ENCODE measurements around the gene LYST. TPM values are rescaled to one million over a fixed set of nuclear protein-coding genes. Genes with fewer than 3 reads are reported as not detected.
"Not testable (repeated sequence)": the region's sequence is repeated elsewhere in the genome, so short reads cannot be mapped to it uniquely, and the experiment has no call there.

Gene LYST
- 11.1 and 11.9 TPM in 2 replicates for total RNA-seq (2022)
- Bru-seq, nascent RNA, result percentile 54 among the genes with signal in this experiment
- percentile 51 among the genes with signal in this experiment for BruChase-seq, experiment 1, labeled RNA remaining after a 6-hour chase
- percentile 53 among the genes with signal in this experiment for BruChase-seq, experiment 2, labeled RNA remaining after a 2-hour chase
- long read RNA-seq, partial matches to known transcripts, result 4 of 10 reads
- long read RNA-seq, other reads (novel, unspliced or antisense), result 6 of 10 reads

DNA sequence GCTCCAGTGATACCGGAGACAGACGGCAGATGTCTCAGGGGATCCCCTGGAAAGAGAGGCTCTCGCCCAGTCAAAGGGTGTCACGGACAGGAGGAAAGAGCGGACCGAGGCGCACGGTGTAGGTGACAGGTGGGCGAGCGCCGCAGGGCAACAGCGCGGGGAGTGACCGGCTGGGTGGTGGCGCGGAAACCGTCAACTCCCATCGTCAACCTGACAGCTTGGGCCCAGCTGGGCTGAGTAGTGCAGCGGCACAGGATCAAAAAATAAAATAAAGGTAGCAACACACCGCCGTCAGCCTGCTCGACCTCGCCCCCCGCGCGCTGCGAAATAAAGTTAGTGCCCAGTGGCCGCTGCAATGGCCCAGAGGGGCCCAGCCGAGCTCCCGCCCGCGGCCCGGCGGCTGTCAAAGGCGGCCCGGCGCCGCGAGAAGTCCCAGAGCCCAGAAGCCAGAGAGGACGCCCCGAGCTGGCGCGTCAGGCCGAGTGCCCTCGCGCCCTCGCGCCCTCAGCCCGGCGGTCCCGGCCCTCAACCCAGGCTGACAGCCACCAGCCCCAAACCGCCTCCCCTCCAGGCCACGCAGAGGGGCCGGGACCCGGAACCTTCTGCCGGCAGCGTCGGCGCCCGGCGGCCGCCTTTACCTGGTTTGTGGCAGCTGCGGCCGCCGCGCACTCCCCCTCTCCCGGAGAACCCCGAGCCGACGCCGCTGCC, at the start of gene LYST:
TSS of gene LYST (minus strand) at position 702 of the 708 bp plus-strand sequence. CDS start 36,489 bp downstream, outside the sequence.
- Mint-ChIP-seq H3K9me3 (ENCODE audit: low read depth, unreplicated experiment) (no peaks in the 10 kb centered on the region), H3K4me3 (ENCODE audit: low read depth, unreplicated experiment) (peak within 1 kb of the TSS; percentile 92), H3K27ac (ENCODE audit: unreplicated experiment) (peak within 1 kb of the TSS; percentile 78), H3K27me3 (ENCODE audit: unreplicated experiment) (no peaks in the 10 kb centered on the region), H3K36me3 (ENCODE audit: insufficient read depth, unreplicated experiment) (peaks cover 19% of the 10 kb centered on the region), H3K4me1 (ENCODE audit: low read depth, unreplicated experiment) (peaks cover 13% of the 10 kb centered on the region)
- DNase-seq, result peak; percentile 58
- no TSS peak for BruUV-seq (replicated peaks)
- TF ChIP-seq, protein P1, sequence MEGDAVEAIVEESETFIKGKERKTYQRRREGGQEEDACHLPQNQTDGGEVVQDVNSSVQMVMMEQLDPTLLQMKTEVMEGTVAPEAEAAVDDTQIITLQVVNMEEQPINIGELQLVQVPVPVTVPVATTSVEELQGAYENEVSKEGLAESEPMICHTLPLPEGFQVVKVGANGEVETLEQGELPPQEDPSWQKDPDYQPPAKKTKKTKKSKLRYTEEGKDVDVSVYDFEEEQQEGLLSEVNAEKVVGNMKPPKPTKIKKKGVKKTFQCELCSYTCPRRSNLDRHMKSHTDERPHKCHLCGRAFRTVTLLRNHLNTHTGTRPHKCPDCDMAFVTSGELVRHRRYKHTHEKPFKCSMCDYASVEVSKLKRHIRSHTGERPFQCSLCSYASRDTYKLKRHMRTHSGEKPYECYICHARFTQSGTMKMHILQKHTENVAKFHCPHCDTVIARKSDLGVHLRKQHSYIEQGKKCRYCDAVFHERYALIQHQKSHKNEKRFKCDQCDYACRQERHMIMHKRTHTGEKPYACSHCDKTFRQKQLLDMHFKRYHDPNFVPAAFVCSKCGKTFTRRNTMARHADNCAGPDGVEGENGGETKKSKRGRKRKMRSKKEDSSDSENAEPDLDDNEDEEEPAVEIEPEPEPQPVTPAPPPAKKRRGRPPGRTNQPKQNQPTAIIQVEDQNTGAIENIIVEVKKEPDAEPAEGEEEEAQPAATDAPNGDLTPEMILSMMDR (IDR thresholded peaks at IDR 0.05; ENCODE audit: unreplicated experiment), result peak; percentile 42
- intact Hi-C loops (cut with micrococcal nuclease; ENCODE audit: unreplicated experiment), result loop anchor here (2.0 kb wide), 1 partner anchor 42 kb away; no protein-coding TSS in a partner anchor
- CTCF ChIA-PET, result interaction anchor here (0.6 to 2.9 kb wide), 5 partner anchors 23 to 105 kb away, joined by 4 to 28 read pairs (median 5); no protein-coding TSS in a partner anchor

DNA sequence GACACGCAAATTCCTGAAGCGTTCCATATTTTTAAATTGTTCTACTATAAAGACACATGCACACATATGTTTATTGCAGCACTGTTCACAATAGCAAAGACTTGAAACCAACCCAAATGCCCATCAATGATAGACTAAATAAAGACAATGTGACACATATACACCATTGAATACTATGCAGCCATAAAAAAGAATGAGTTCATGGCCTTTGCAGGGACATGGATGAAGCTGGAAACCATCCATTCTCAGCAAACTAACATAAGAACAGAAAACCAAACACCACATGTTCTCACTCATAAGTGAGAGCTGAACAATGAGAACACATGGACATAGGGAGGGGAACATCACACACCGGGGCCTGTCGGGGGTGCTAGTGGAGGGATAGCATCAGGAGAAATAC, 48.8 kb upstream of the LYST start:
- H3K4me3 Mint-ChIP-seq (ENCODE audit: low read depth, unreplicated experiment); intact Hi-C loops (cut with micrococcal nuclease; ENCODE audit: unreplicated experiment); BruUV-seq (replicated peaks); CTCF ChIA-PET; H3K9me3 Mint-ChIP-seq (ENCODE audit: low read depth, unreplicated experiment); H3K27ac Mint-ChIP-seq (ENCODE audit: unreplicated experiment); DNase-seq; H3K27me3 Mint-ChIP-seq (ENCODE audit: unreplicated experiment); H3K36me3 Mint-ChIP-seq (ENCODE audit: insufficient read depth, unreplicated experiment): not testable (repeated sequence)
- peaks cover 47% of the 10 kb centered on the region for H3K4me1 Mint-ChIP-seq (ENCODE audit: low read depth, unreplicated experiment)

DNA sequence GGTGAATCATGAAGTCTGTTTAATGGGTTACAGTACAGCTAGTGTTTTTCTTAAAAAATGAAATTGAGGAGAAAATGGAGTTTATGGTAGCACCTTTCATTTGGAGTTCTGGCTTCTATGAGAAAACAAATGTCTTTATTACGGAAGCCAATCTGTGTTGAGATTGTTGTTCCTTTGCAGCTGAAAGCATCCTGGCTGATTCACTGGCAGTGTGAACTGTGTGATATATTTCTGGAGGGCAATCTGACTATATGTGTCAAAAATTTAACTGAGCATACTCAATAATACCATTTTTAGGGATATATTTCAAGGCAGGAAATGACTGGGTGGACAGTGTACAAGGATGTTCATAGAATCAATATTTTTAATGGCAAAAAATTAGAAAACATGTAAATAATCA, 46.6 kb upstream of the LYST start:
- intact Hi-C loops (cut with micrococcal nuclease; ENCODE audit: unreplicated experiment), result loop anchor here (5.0 kb wide), 1 partner anchor 59 kb away; no protein-coding TSS in a partner anchor
- Mint-ChIP-seq H3K4me1 (ENCODE audit: low read depth, unreplicated experiment) (peaks cover 54% of the 10 kb centered on the region), H3K36me3 (ENCODE audit: insufficient read depth, unreplicated experiment) (peaks cover 4% of the 10 kb centered on the region), H3K27ac (ENCODE audit: unreplicated experiment) (no peak overlapping the region), H3K9me3 (ENCODE audit: low read depth, unreplicated experiment) (no peaks in the 10 kb centered on the region), H3K4me3 (ENCODE audit: low read depth, unreplicated experiment) (no peak overlapping the region), H3K27me3 (ENCODE audit: unreplicated experiment) (no peaks in the 10 kb centered on the region)
- TF ChIP-seq, protein P1 (IDR thresholded peaks at IDR 0.05; ENCODE audit: unreplicated experiment), result no peak
- DNase-seq, result no peak
- BruUV-seq (replicated peaks), result no TSS peak
- CTCF ChIA-PET, result no interaction called here

GRCh38 chr1:235911876-235912275, 45.2 kb upstream of the LYST start:
- no peaks in the 10 kb centered on the region for H3K9me3 Mint-ChIP-seq (ENCODE audit: low read depth, unreplicated experiment)
- peaks cover 47% of the 10 kb centered on the region for H3K4me1 Mint-ChIP-seq (ENCODE audit: low read depth, unreplicated experiment)
- H3K36me3 Mint-ChIP-seq (ENCODE audit: insufficient read depth, unreplicated experiment), result peaks cover 4% of the 10 kb centered on the region
- CTCF ChIA-PET, result no interaction called here
- H3K4me3 Mint-ChIP-seq (ENCODE audit: low read depth, unreplicated experiment), result no peak overlapping the region
- intact Hi-C loops (cut with micrococcal nuclease; ENCODE audit: unreplicated experiment), result loop anchor here (5.0 kb wide), 1 partner anchor 60 kb away; no protein-coding TSS in a partner anchor
- no peak for DNase-seq
- no peaks in the 10 kb centered on the region for H3K27me3 Mint-ChIP-seq (ENCODE audit: unreplicated experiment)
- no TSS peak for BruUV-seq (replicated peaks)
- H3K27ac Mint-ChIP-seq (ENCODE audit: unreplicated experiment), result no peak overlapping the region
- TF ChIP-seq, protein P1 (IDR thresholded peaks at IDR 0.05; ENCODE audit: unreplicated experiment), result no peak

All from Calu3 (cell line).